Activated CD4-positive, alpha-beta T cell treated with anti-CD3 and anti-CD28 coated beads, Interleukin-2, amount 50 U/mL, for 24 hours (primary cell): Measurements from ENCODE around the gene ERP29.
"Not testable (repeated sequence)": the region's sequence is repeated elsewhere in the genome, so short reads cannot be mapped to it uniquely, and the experiment has no call there.

ENCODE experiments used
- DNase-seq, 2 donors: peaks; one replicate each; pipeline ENCODE4 v3.0.0-alpha.2; 2020; ENCODE audit warnings: low read depth in 1 of 2, low spot score in 1 of 2

Gene ERP29

GRCh38 chr12:112001576-112001975 lies 11.7 kb upstream of the ERP29 start:
- no peak for DNase-seq

- no peak for DNase-seq
These were observed 9.2 kb upstream of the ERP29 start for GRCh38 chr12:112004041-112004440.

- DNase-seq, result no peak
These were observed 7.5 kb upstream of the ERP29 start for GRCh38 chr12:112005419-112006395.

GRCh38 chr12:112007945-112008344 lies 5.3 kb upstream of the ERP29 start:
- DNase-seq, result no peak

- DNase-seq, result no peak
These were observed 4.3 kb upstream of the ERP29 start for GRCh38 chr12:112008918-112009317.

GRCh38 chr12:112009596-112009995 lies 3.6 kb upstream of the ERP29 start:
- not testable (repeated sequence) for DNase-seq

GRCh38 chr12:112010415-112011344 lies 2.5 kb upstream of the ERP29 start:
- DNase-seq, result no peak

GRCh38 chr12:112011685-112012084 lies 1.5 kb upstream of the ERP29 start:
- DNase-seq, result no peak

- DNase-seq, result peak; percentile 32 to 57
These were observed 576 bp downstream of the ERP29 start for GRCh38 chr12:112013601-112014402.

- DNase-seq, result no peak
These were observed 2.7 kb downstream of the ERP29 start for GRCh38 chr12:112015938-112016337.

- DNase-seq, result no peak
These were observed 3.8 kb downstream of the ERP29 start for GRCh38 chr12:112017041-112017440.

- DNase-seq, result no peak
These were observed 5.5 kb downstream of the ERP29 start for GRCh38 chr12:112018571-112019237.

- DNase-seq, result no peak
These were observed 7.8 kb downstream of the ERP29 start for GRCh38 chr12:112020947-112021457.

- no peak for DNase-seq
These were observed 9.2 kb downstream of the ERP29 start for GRCh38 chr12:112022241-112023016.

GRCh38 chr12:112023759-112024396 lies 10.7 kb downstream of the ERP29 start:
- no peak for DNase-seq

- DNase-seq, result no peak
These were observed 12.7 kb downstream of the ERP29 start for GRCh38 chr12:112025808-112026375.

GRCh38 chr12:112029301-112029700 lies 16.1 kb downstream of the ERP29 start:
- DNase-seq, result no peak

- no peak for DNase-seq
These were observed 18.2 kb downstream of the ERP29 start for GRCh38 chr12:112031472-112031871.

- DNase-seq, result no peak
These were observed 19.1 kb downstream of the ERP29 start for GRCh38 chr12:112032292-112032691.
